H9 (cell line): ENCODE measurements around the gene CACHD1. TPM values are rescaled to one million over a fixed set of nuclear protein-coding genes. Genes with fewer than 3 reads are reported as not detected.

Experiments used
- DNase-seq: peaks from one replicate; pipeline ENCODE4 v3.0.0-alpha.2; 2017
- H2AFZ ChIP-seq: one replicate; pipeline ENCODE4 v1.6.1; 2013; ENCODE audit warnings: mild to moderate bottlenecking, low read length, control low read depth, moderate library complexity
- H2AK5ac ChIP-seq: 2 replicates; pipeline ENCODE4 v1.6.1; 2013; ENCODE audit warnings: low read length, control low read depth, mixed read lengths; ENCODE audit not compliant: insufficient read length
- H2BK120ac ChIP-seq: one replicate; pipeline ENCODE4 v1.6.1; 2013; ENCODE audit warnings: low read depth, mild to moderate bottlenecking, low read length, control low read depth, inconsistent platforms; ENCODE audit not compliant: poor library complexity, severe bottlenecking
- H2BK12ac ChIP-seq: 2 replicates; pipeline ENCODE4 v1.6.1; 2013; ENCODE audit warnings: low read length, control low read depth, mixed read lengths, low read depth; ENCODE audit not compliant: insufficient read length
- H2BK15ac ChIP-seq: 2 replicates; pipeline ENCODE4 v1.6.1; 2013; ENCODE audit warnings: low read depth, low read length, control low read depth
- H2BK20ac ChIP-seq: one replicate; pipeline ENCODE4 v1.6.1; 2013; ENCODE audit warnings: low read depth, mild to moderate bottlenecking, low read length, control low read depth, inconsistent platforms; ENCODE audit not compliant: poor library complexity, severe bottlenecking
- H2BK5ac ChIP-seq: 2 replicates; pipeline ENCODE4 v1.6.1; 2013; ENCODE audit warnings: low read length, control low read depth, mixed read lengths; ENCODE audit not compliant: insufficient read length
- H3K14ac ChIP-seq: 2 replicates; pipeline ENCODE4 v1.6.1; 2013; ENCODE audit warnings: low read length, control low read depth; ENCODE audit not compliant: insufficient read depth
- H3K18ac ChIP-seq: 2 replicates; pipeline ENCODE4 v1.6.1; 2013; ENCODE audit warnings: low read depth, mild to moderate bottlenecking, mixed read lengths, low read length, control low read depth; ENCODE audit not compliant: insufficient read length
- H3K23ac ChIP-seq: 2 replicates; pipeline ENCODE4 v1.6.1; 2013; ENCODE audit warnings: low read length, control low read depth, mixed read lengths, low read depth; ENCODE audit not compliant: insufficient read length
- H3K23me2 ChIP-seq: 2 replicates; pipeline ENCODE4 v1.6.1; 2013; ENCODE audit warnings: low read depth, mild to moderate bottlenecking, mixed read lengths, low read length, control low read depth; ENCODE audit not compliant: insufficient read length, poor library complexity, severe bottlenecking
- H3K27ac ChIP-seq: 2 replicates; pipeline ENCODE4 v1.5.1; 2013; ENCODE audit warnings: low read length, control low read depth, mixed read lengths, low read depth; ENCODE audit not compliant: insufficient read length
- H3K27me3 ChIP-seq: 2 replicates; pipeline ENCODE4 v1.6.1; 2013; ENCODE audit warnings: low read length, control low read depth, inconsistent platforms; ENCODE audit not compliant: insufficient read depth
- H3K4ac ChIP-seq: 2 replicates; pipeline ENCODE4 v1.6.1; 2013; ENCODE audit warnings: low read depth, mild to moderate bottlenecking, control low read depth, inconsistent platforms, low read length, moderate library complexity
- H3K4me1 ChIP-seq: 2 replicates; pipeline ENCODE4 v1.6.1; 2013; ENCODE audit warnings: low read length, control low read depth, inconsistent platforms; ENCODE audit not compliant: insufficient read depth
- H3K4me2 ChIP-seq: 2 replicates; pipeline ENCODE4 v1.6.1; 2013; ENCODE audit warnings: low read length, control low read depth, mixed read lengths; ENCODE audit not compliant: insufficient read length, insufficient read depth
- H3K56ac ChIP-seq: 2 replicates; pipeline ENCODE4 v1.6.1; 2013; ENCODE audit warnings: low read depth, mild to moderate bottlenecking, mixed read lengths, low read length, control low read depth; ENCODE audit not compliant: insufficient read length
- H3K79me1 ChIP-seq: 2 replicates; pipeline ENCODE4 v1.6.1; 2013; ENCODE audit warnings: low read depth, mild to moderate bottlenecking, moderate library complexity, low read length, control low read depth, inconsistent platforms; ENCODE audit not compliant: insufficient read depth, poor library complexity, severe bottlenecking
- H3K79me2 ChIP-seq: 2 replicates; pipeline ENCODE4 v1.6.1; 2013; ENCODE audit warnings: low read length, control low read depth, inconsistent platforms; ENCODE audit not compliant: insufficient read depth
- H3K9ac ChIP-seq: 2 replicates; pipeline ENCODE4 v1.6.1; 2013; ENCODE audit warnings: low read length, control low read depth, mixed read lengths; ENCODE audit not compliant: insufficient read length; ENCODE audit errors: extremely low read depth
- H3K9me3 ChIP-seq: one replicate; pipeline ENCODE4 v1.6.1; 2013; ENCODE audit warnings: low read depth, low read length, inconsistent platforms; ENCODE audit not compliant: control insufficient read depth
- H3T11ph ChIP-seq: one replicate; pipeline ENCODE4 v1.6.1; 2013; ENCODE audit warnings: mild to moderate bottlenecking, low read length, control low read depth, inconsistent platforms
- H4K20me1 ChIP-seq: one replicate; pipeline ENCODE4 v1.6.1; 2013; ENCODE audit not compliant: control insufficient read depth, insufficient read length, insufficient read depth
- H4K5ac ChIP-seq: 2 replicates; pipeline ENCODE4 v1.6.1; 2013; ENCODE audit warnings: low read depth, mild to moderate bottlenecking, mixed read lengths, low read length, control low read depth; ENCODE audit not compliant: insufficient read length
- H4K8ac ChIP-seq: replicated peaks from 2 replicates; pipeline ENCODE4 v1.6.1; 2013; ENCODE audit warnings: low read length, control low read depth, mixed read lengths, low read depth; ENCODE audit not compliant: insufficient read length
- H4K91ac ChIP-seq: 2 replicates; pipeline ENCODE4 v1.6.1; 2013; ENCODE audit warnings: low read depth, mild to moderate bottlenecking, moderate library complexity, mixed read lengths, low read length, control low read depth; ENCODE audit not compliant: insufficient read length
- H3K27ac Mint-ChIP-seq, 3 experiments: 2 replicates in 2 of 3; 3 replicates in 1 of 3; pipeline ENCODE4 v1.8.0; 2020 to 2021; ENCODE audit warnings: mixed read lengths in 3 of 3, mild to moderate bottlenecking in 1 of 3, moderate library complexity in 1 of 3
- H3K27me3 Mint-ChIP-seq: 2 replicates; pipeline ENCODE4 v1.8.0; 2021; ENCODE audit warnings: low read depth, mild to moderate bottlenecking, moderate library complexity, mixed read lengths
- H3K36me3 Mint-ChIP-seq, 3 experiments: 2 replicates in 2 of 3; 3 replicates in 1 of 3; pipeline ENCODE4 v1.8.0; 2020 to 2021; ENCODE audit warnings: low read depth in 3 of 3, mixed read lengths in 3 of 3; ENCODE audit not compliant: insufficient read depth in 1 of 3
- H3K4me1 Mint-ChIP-seq, 2 experiments: 2 replicates each; pipeline ENCODE4 v1.8.0; 2020; ENCODE audit warnings: mixed read lengths in 2 of 2
- H3K4me3 Mint-ChIP-seq, 2 experiments: 2 replicates in 1 of 2; 3 replicates in 1 of 2; pipeline ENCODE4 v1.8.0; 2020 to 2021; ENCODE audit warnings: mild to moderate bottlenecking in 2 of 2, mixed read lengths in 2 of 2, moderate library complexity in 1 of 2
- H3K9me3 Mint-ChIP-seq, 2 experiments: 2 replicates in 1 of 2; 3 replicates in 1 of 2; pipeline ENCODE4 v1.8.0; 2020; ENCODE audit warnings: mild to moderate bottlenecking in 2 of 2, mixed read lengths in 2 of 2, moderate library complexity in 1 of 2
- WGBS: extraction: QIAGEN DNeasy Blood & Tissue Kit; methylation state at CpG from one replicate; pipeline ENCODE4 v1.1.7; 2013; ENCODE audit warnings: missing lambda C conversion rate, low lambda C conversion rate, mixed read lengths; ENCODE audit not compliant: insufficient read length; ENCODE audit errors: extremely low coverage; 5-methylcytosine and 5-hydroxymethylcytosine counted together
- total RNA-seq: library from RNA; stranded (reverse); gene quantifications from 2 replicates; pipeline ENCODE4 v1.2.1, GENCODE V29; 2021
- TF ChIP-seq, protein P1 (sequence below): fragments of 200-600 bp; sonication (generic); conservative IDR thresholded peaks from 3 replicates; pipeline ENCODE4 v1.8.0; 2021; ENCODE audit warnings: antibody characterized with exemption, mild to moderate bottlenecking

Gene CACHD1
- total RNA-seq, 1 experiment from 2014 or later, result 94.2 TPM

DNA sequence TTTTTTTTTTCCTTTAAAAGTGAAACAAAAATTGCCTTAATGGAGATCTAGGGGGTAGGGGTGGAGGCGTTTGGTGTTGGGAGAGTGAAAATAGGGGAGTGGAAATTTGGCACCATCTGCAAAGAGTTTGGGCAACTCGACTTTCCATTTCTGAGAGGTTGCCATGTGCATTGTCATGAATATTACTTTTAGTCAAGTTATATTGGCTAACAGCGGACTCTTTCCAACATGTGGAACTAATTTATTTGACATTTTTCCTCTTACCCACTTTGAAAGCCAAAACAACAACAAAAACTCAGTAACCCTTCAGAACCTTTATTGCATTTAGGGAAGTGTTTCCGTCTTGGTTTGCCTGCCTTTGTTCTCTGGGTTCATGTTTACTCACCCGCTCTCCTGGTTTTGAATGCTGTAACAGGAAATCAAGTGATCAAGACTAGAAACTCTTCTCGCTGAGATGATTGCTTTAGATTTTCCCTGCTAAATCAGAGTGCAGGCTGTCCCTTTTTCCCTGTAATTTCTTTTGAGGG lies 70.4 kb downstream of the CACHD1 start:
- Mint-ChIP-seq H3K27ac (peak overlapping the region in 2 of 3 experiments; percentile 44 to 95; a peak in 4 of 7 replicates), H3K4me1 (peaks cover 76 to 78% of the 10 kb centered on the region in 2 experiments)
- WGBS, result no CpG with 5 or more reads among the region's 6 CpGs

More for the DNA sequence above, 70.4 kb downstream of the CACHD1 start:
- Histone ChIP-seq H2BK120ac (no peak overlapping the region), H3K56ac (no peak overlapping the region), H3K27me3 (no peaks in the 10 kb centered on the region), H3K4me1 (peaks cover 21% of the 10 kb centered on the region; the same call in 1 of the 2 replicates), H4K20me1 (no peaks in the 10 kb centered on the region), H4K8ac (no peak overlapping the region), H3K27ac (no peak overlapping the region), H4K5ac (no peak overlapping the region), H3K4ac (no peak overlapping the region), H2BK5ac (no peak overlapping the region), H4K91ac (no peak overlapping the region), H2BK15ac (no peak overlapping the region), H2AFZ (no peak overlapping the region), H3K14ac (no peak overlapping the region), H2BK12ac (no peak overlapping the region), H3K4me2 (no peak overlapping the region), H2BK20ac (no peak overlapping the region), H3K23me2 (no peaks in the 10 kb centered on the region), H3T11ph (no peak overlapping the region), H3K9ac (no peak overlapping the region), H3K79me2 (peaks cover 14% of the 10 kb centered on the region; the same call in 1 of the 2 replicates), H3K79me1 (peaks cover 5% of the 10 kb centered on the region), H3K23ac (no peak overlapping the region), H3K18ac (no peak overlapping the region), H3K9me3 (no peaks in the 10 kb centered on the region), H2AK5ac (no peak overlapping the region)
- Mint-ChIP-seq H3K27me3 (no peaks in the 10 kb centered on the region), H3K9me3 (no peaks in the 10 kb centered on the region), H3K4me3 (peak overlapping the region in 1 of 2 experiments; percentile 47; a peak in 1 of 5 replicates), H3K36me3 (0 out of 7 replicates have a peak, but pooled peaks cover 0 to 3% (median 0%) of the 10 kb centered on the region in 3 experiments)
- TF ChIP-seq, protein P1, sequence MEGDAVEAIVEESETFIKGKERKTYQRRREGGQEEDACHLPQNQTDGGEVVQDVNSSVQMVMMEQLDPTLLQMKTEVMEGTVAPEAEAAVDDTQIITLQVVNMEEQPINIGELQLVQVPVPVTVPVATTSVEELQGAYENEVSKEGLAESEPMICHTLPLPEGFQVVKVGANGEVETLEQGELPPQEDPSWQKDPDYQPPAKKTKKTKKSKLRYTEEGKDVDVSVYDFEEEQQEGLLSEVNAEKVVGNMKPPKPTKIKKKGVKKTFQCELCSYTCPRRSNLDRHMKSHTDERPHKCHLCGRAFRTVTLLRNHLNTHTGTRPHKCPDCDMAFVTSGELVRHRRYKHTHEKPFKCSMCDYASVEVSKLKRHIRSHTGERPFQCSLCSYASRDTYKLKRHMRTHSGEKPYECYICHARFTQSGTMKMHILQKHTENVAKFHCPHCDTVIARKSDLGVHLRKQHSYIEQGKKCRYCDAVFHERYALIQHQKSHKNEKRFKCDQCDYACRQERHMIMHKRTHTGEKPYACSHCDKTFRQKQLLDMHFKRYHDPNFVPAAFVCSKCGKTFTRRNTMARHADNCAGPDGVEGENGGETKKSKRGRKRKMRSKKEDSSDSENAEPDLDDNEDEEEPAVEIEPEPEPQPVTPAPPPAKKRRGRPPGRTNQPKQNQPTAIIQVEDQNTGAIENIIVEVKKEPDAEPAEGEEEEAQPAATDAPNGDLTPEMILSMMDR, result no peak
- no peak for DNase-seq
